H9 (cell line): ENCODE measurements around the gene PCSK6. TPM values are rescaled to one million over a fixed set of nuclear protein-coding genes. Genes with fewer than 3 reads are reported as not detected.
A peak's percentile ranks its signal among the peaks of the same experiment; 100 is the strongest.

Source experiments
- DNase-seq: peaks from one replicate; pipeline ENCODE4 v3.0.0-alpha.2; 2017
- H2AFZ ChIP-seq: one replicate; pipeline ENCODE4 v1.6.1; 2013; ENCODE audit warnings: mild to moderate bottlenecking, low read length, control low read depth, moderate library complexity
- H2AK5ac ChIP-seq: 2 replicates; pipeline ENCODE4 v1.6.1; 2013; ENCODE audit warnings: low read length, control low read depth, mixed read lengths; ENCODE audit not compliant: insufficient read length
- H2BK120ac ChIP-seq: one replicate; pipeline ENCODE4 v1.6.1; 2013; ENCODE audit warnings: low read depth, mild to moderate bottlenecking, low read length, control low read depth, inconsistent platforms; ENCODE audit not compliant: poor library complexity, severe bottlenecking
- H2BK12ac ChIP-seq: 2 replicates; pipeline ENCODE4 v1.6.1; 2013; ENCODE audit warnings: low read length, control low read depth, mixed read lengths, low read depth; ENCODE audit not compliant: insufficient read length
- H2BK15ac ChIP-seq: 2 replicates; pipeline ENCODE4 v1.6.1; 2013; ENCODE audit warnings: low read depth, low read length, control low read depth
- H2BK20ac ChIP-seq: one replicate; pipeline ENCODE4 v1.6.1; 2013; ENCODE audit warnings: low read depth, mild to moderate bottlenecking, low read length, control low read depth, inconsistent platforms; ENCODE audit not compliant: poor library complexity, severe bottlenecking
- H2BK5ac ChIP-seq: 2 replicates; pipeline ENCODE4 v1.6.1; 2013; ENCODE audit warnings: low read length, control low read depth, mixed read lengths; ENCODE audit not compliant: insufficient read length
- H3K14ac ChIP-seq: 2 replicates; pipeline ENCODE4 v1.6.1; 2013; ENCODE audit warnings: low read length, control low read depth; ENCODE audit not compliant: insufficient read depth
- H3K18ac ChIP-seq: 2 replicates; pipeline ENCODE4 v1.6.1; 2013; ENCODE audit warnings: low read depth, mild to moderate bottlenecking, mixed read lengths, low read length, control low read depth; ENCODE audit not compliant: insufficient read length
- H3K23ac ChIP-seq: 2 replicates; pipeline ENCODE4 v1.6.1; 2013; ENCODE audit warnings: low read length, control low read depth, mixed read lengths, low read depth; ENCODE audit not compliant: insufficient read length
- H3K23me2 ChIP-seq: 2 replicates; pipeline ENCODE4 v1.6.1; 2013; ENCODE audit warnings: low read depth, mild to moderate bottlenecking, mixed read lengths, low read length, control low read depth; ENCODE audit not compliant: insufficient read length, poor library complexity, severe bottlenecking
- H3K27ac ChIP-seq: 2 replicates; pipeline ENCODE4 v1.5.1; 2013; ENCODE audit warnings: low read length, control low read depth, mixed read lengths, low read depth; ENCODE audit not compliant: insufficient read length
- H3K27me3 ChIP-seq: 2 replicates; pipeline ENCODE4 v1.6.1; 2013; ENCODE audit warnings: low read length, control low read depth, inconsistent platforms; ENCODE audit not compliant: insufficient read depth
- H3K4ac ChIP-seq: 2 replicates; pipeline ENCODE4 v1.6.1; 2013; ENCODE audit warnings: low read depth, mild to moderate bottlenecking, control low read depth, inconsistent platforms, low read length, moderate library complexity
- H3K4me1 ChIP-seq: 2 replicates; pipeline ENCODE4 v1.6.1; 2013; ENCODE audit warnings: low read length, control low read depth, inconsistent platforms; ENCODE audit not compliant: insufficient read depth
- H3K4me2 ChIP-seq: 2 replicates; pipeline ENCODE4 v1.6.1; 2013; ENCODE audit warnings: low read length, control low read depth, mixed read lengths; ENCODE audit not compliant: insufficient read length, insufficient read depth
- H3K56ac ChIP-seq: 2 replicates; pipeline ENCODE4 v1.6.1; 2013; ENCODE audit warnings: low read depth, mild to moderate bottlenecking, mixed read lengths, low read length, control low read depth; ENCODE audit not compliant: insufficient read length
- H3K79me1 ChIP-seq: 2 replicates; pipeline ENCODE4 v1.6.1; 2013; ENCODE audit warnings: low read depth, mild to moderate bottlenecking, moderate library complexity, low read length, control low read depth, inconsistent platforms; ENCODE audit not compliant: insufficient read depth, poor library complexity, severe bottlenecking
- H3K79me2 ChIP-seq: 2 replicates; pipeline ENCODE4 v1.6.1; 2013; ENCODE audit warnings: low read length, control low read depth, inconsistent platforms; ENCODE audit not compliant: insufficient read depth
- H3K9ac ChIP-seq: 2 replicates; pipeline ENCODE4 v1.6.1; 2013; ENCODE audit warnings: low read length, control low read depth, mixed read lengths; ENCODE audit not compliant: insufficient read length; ENCODE audit errors: extremely low read depth
- H3K9me3 ChIP-seq: one replicate; pipeline ENCODE4 v1.6.1; 2013; ENCODE audit warnings: low read depth, low read length, inconsistent platforms; ENCODE audit not compliant: control insufficient read depth
- H3T11ph ChIP-seq: one replicate; pipeline ENCODE4 v1.6.1; 2013; ENCODE audit warnings: mild to moderate bottlenecking, low read length, control low read depth, inconsistent platforms
- H4K20me1 ChIP-seq: one replicate; pipeline ENCODE4 v1.6.1; 2013; ENCODE audit not compliant: control insufficient read depth, insufficient read length, insufficient read depth
- H4K5ac ChIP-seq: 2 replicates; pipeline ENCODE4 v1.6.1; 2013; ENCODE audit warnings: low read depth, mild to moderate bottlenecking, mixed read lengths, low read length, control low read depth; ENCODE audit not compliant: insufficient read length
- H4K8ac ChIP-seq: replicated peaks from 2 replicates; pipeline ENCODE4 v1.6.1; 2013; ENCODE audit warnings: low read length, control low read depth, mixed read lengths, low read depth; ENCODE audit not compliant: insufficient read length
- H4K91ac ChIP-seq: 2 replicates; pipeline ENCODE4 v1.6.1; 2013; ENCODE audit warnings: low read depth, mild to moderate bottlenecking, moderate library complexity, mixed read lengths, low read length, control low read depth; ENCODE audit not compliant: insufficient read length
- H3K27ac Mint-ChIP-seq, 3 experiments: 2 replicates in 2 of 3; 3 replicates in 1 of 3; pipeline ENCODE4 v1.8.0; 2020 to 2021; ENCODE audit warnings: mixed read lengths in 3 of 3, mild to moderate bottlenecking in 1 of 3, moderate library complexity in 1 of 3
- H3K27me3 Mint-ChIP-seq: 2 replicates; pipeline ENCODE4 v1.8.0; 2021; ENCODE audit warnings: low read depth, mild to moderate bottlenecking, moderate library complexity, mixed read lengths
- H3K36me3 Mint-ChIP-seq, 3 experiments: 2 replicates in 2 of 3; 3 replicates in 1 of 3; pipeline ENCODE4 v1.8.0; 2020 to 2021; ENCODE audit warnings: low read depth in 3 of 3, mixed read lengths in 3 of 3; ENCODE audit not compliant: insufficient read depth in 1 of 3
- H3K4me1 Mint-ChIP-seq, 2 experiments: 2 replicates each; pipeline ENCODE4 v1.8.0; 2020; ENCODE audit warnings: mixed read lengths in 2 of 2
- H3K4me3 Mint-ChIP-seq, 2 experiments: 2 replicates in 1 of 2; 3 replicates in 1 of 2; pipeline ENCODE4 v1.8.0; 2020 to 2021; ENCODE audit warnings: mild to moderate bottlenecking in 2 of 2, mixed read lengths in 2 of 2, moderate library complexity in 1 of 2
- H3K9me3 Mint-ChIP-seq, 2 experiments: 2 replicates in 1 of 2; 3 replicates in 1 of 2; pipeline ENCODE4 v1.8.0; 2020; ENCODE audit warnings: mild to moderate bottlenecking in 2 of 2, mixed read lengths in 2 of 2, moderate library complexity in 1 of 2
- WGBS: extraction: QIAGEN DNeasy Blood & Tissue Kit; methylation state at CpG from one replicate; pipeline ENCODE4 v1.1.7; 2013; ENCODE audit warnings: missing lambda C conversion rate, low lambda C conversion rate, mixed read lengths; ENCODE audit not compliant: insufficient read length; ENCODE audit errors: extremely low coverage; 5-methylcytosine and 5-hydroxymethylcytosine counted together
- total RNA-seq: library from RNA; stranded (reverse); gene quantifications from 2 replicates; pipeline ENCODE4 v1.2.1, GENCODE V29; 2021
- TF ChIP-seq, protein P1 (sequence below): fragments of 200-600 bp; sonication (generic); conservative IDR thresholded peaks from 3 replicates; pipeline ENCODE4 v1.8.0; 2021; ENCODE audit warnings: antibody characterized with exemption, mild to moderate bottlenecking

Gene PCSK6
- total RNA-seq, 1 experiment from 2014 or later: 4.0 TPM

DNA sequence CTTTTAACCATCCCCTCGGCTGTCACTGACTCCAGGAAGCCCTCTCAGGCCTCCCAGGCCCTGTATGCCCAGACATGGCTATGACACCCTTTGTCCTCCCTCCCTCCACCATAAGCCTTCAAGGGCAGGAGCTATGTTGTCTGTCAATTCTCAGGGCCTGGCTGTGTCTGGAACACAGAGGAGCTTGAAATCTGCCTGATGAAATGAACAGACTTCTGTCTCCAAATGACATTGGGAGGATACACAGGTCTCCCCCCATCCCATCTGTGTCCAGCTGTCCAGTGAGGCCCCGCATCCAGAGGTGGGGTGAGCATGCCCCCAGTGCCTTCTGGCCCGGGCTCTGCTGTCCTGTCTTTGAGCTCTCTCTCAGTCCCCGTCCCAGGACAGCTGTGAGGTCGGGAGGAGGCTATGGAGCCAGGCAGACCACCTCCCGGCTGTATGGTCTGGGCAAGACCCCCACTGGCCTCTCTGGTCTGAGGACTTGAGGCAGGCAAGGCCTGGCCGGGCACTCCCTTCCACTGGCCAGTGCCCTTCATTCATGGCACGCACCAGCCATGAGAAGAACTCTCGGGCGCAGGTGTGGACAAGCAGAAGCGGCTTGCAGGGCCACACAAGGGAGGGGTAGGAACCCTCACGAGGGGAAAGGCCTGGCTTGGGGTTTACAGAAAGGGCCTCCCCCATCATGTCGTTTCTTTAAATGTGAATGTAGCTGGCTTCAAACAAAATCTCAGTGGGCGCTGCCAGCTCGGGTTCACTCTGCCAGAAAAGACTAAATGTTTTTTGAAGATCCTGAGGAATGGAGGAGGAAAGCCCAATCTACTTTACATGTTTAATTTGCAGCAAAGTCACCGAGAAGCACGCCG lies 38.9 kb downstream of the PCSK6 start:
- Histone ChIP-seq H3K14ac (no peak overlapping the region; the same call in 1 of the 2 replicates), H3K23ac (no peak overlapping the region), H2BK120ac (no peak overlapping the region), H3K56ac (no peak overlapping the region), H3K23me2 (no peaks in the 10 kb centered on the region), H3K18ac (no peak overlapping the region), H3T11ph (no peak overlapping the region), H3K27ac (no peak overlapping the region), H3K9me3 (no peaks in the 10 kb centered on the region), H2BK15ac (no peak overlapping the region), H2AFZ (no peak overlapping the region), H4K8ac (no peak overlapping the region), H3K27me3 (no peaks in the 10 kb centered on the region), H2BK5ac (no peak overlapping the region), H3K4me2 (no peak overlapping the region), H3K4ac (no peak overlapping the region), H3K79me2 (no peaks in the 10 kb centered on the region), H3K9ac (no peak overlapping the region), H2BK20ac (no peak overlapping the region), H4K5ac (no peak overlapping the region), H3K79me1 (no peaks in the 10 kb centered on the region), H4K20me1 (no peaks in the 10 kb centered on the region), H2AK5ac (no peak overlapping the region), H3K4me1 (no peaks in the 10 kb centered on the region), H2BK12ac (no peak overlapping the region), H4K91ac (no peak overlapping the region)
- DNase-seq: no peak
- Mint-ChIP-seq H3K4me1 (peaks cover 13 to 26% of the 10 kb centered on the region in 2 experiments), H3K27ac (peak overlapping the region in 2 of 3 experiments; percentile 7 to 23; a peak in 2 of 7 replicates), H3K9me3 (no peaks in the 10 kb centered on the region), H3K27me3 (no peaks in the 10 kb centered on the region; the same call in 1 of the 2 replicates), H3K4me3 (no peak overlapping the region), H3K36me3 (no peaks in the 10 kb centered on the region)
- TF ChIP-seq, protein P1, sequence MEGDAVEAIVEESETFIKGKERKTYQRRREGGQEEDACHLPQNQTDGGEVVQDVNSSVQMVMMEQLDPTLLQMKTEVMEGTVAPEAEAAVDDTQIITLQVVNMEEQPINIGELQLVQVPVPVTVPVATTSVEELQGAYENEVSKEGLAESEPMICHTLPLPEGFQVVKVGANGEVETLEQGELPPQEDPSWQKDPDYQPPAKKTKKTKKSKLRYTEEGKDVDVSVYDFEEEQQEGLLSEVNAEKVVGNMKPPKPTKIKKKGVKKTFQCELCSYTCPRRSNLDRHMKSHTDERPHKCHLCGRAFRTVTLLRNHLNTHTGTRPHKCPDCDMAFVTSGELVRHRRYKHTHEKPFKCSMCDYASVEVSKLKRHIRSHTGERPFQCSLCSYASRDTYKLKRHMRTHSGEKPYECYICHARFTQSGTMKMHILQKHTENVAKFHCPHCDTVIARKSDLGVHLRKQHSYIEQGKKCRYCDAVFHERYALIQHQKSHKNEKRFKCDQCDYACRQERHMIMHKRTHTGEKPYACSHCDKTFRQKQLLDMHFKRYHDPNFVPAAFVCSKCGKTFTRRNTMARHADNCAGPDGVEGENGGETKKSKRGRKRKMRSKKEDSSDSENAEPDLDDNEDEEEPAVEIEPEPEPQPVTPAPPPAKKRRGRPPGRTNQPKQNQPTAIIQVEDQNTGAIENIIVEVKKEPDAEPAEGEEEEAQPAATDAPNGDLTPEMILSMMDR: no peak
- no CpG with 5 or more reads among the region's 18 CpGs for WGBS
